GM23338 (cell line): Measurements from ENCODE around the gene NDNF.

Source experiments
- CTCF ChIP-seq, 2 experiments: fragments of 200-600 bp in 1 of 2; sonication (generic) in 1 of 2; conservative IDR thresholded peaks; 2 replicates each; pipeline versions ENCODE4 v1.5.1 to v1.6.1; 2016 to 2017; ENCODE audit warnings: antibody characterized with exemption in 2 of 2, low read depth in 2 of 2, mild to moderate bottlenecking in 2 of 2, moderate library complexity in 1 of 2
- EZH2phosphoT487 ChIP-seq: fragments of 200-600 bp; sonication (generic); IDR thresholded peaks from one replicate; pipeline ENCODE4 v1.8.1; 2018; ENCODE audit warnings: antibody characterized with exemption; ENCODE audit not compliant: unreplicated experiment
- POLR2AphosphoS5 ChIP-seq: IDR thresholded peaks from 2 replicates; pipeline ENCODE4 v1.6.1; 2016; ENCODE audit warnings: antibody characterized with exemption, low read depth

GRCh38 chr4:121118344-121118743 lies 46.0 kb upstream of the NDNF start:
- TF ChIP-seq EZH2phosphoT487 = no peak
- no peak for TF ChIP-seq POLR2AphosphoS5
- TF ChIP-seq CTCF (conservative IDR thresholded peaks at IDR 0.05; ENCODE audit: low read depth in 2 of 2) = no peak
